Activated CD8-positive, alpha-beta memory T cell treated with anti-CD3 and anti-CD28 coated beads for 36 hours (primary cell): ENCODE measurements around the gene STK11. TPM values are rescaled to one million over a fixed set of nuclear protein-coding genes. Genes with fewer than 3 reads are reported as not detected.
"Not testable (repeated sequence)": the region's sequence is repeated elsewhere in the genome, so short reads cannot be mapped to it uniquely, and the experiment has no call there.

Experiments used
- CTCF ChIA-PET: fragments of 350-600 bp; sonication (Branson Sonifier 250); formaldehyde crosslinking; loops from one replicate; lab custom pipeline; 2021; ENCODE audit warnings: antibody characterized with exemption; lab: Charles Lee
- POLR2A ChIA-PET: fragments of 350-600 bp; sonication (Branson Sonifier 250); formaldehyde crosslinking; loops from one replicate; lab custom pipeline; 2021; ENCODE audit warnings: antibody characterized with exemption; lab: Charles Lee
- total RNA-seq, 2 experiments: library from RNA; stranded (reverse); gene quantifications; one replicate each; pipeline ENCODE4 v1.2.3, GENCODE V29; 2021

STK11 gene
- total RNA-seq, 2 experiments from 2014 or later: 58.7 to 62.5 TPM

DNA sequence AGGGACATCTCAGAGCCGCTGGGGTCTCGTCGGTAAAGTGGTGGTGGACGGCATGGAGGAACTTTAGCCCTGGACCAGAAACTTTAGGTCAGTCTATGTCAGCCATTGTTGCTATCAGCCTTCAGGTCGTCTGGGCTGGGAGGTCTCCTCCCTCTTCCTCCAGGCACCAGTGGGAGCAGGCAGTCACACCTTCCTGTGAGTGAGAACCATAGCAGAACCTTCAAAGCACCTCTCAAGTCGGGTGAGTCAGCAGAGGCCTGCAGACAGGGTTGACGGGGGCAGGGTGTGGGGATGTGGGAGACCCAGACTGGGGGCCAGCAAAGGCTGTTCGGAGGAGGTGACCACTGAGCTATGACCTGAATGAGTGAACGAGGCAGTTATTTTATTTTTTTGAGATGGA is 16.2 kb upstream of the STK11 start:
- ChIA-PET CTCF (interaction anchor here (0.5 to 6.1 kb wide), 2 partner anchors 58 to 295 kb away, joined by 3 to 46 read pairs; no protein-coding TSS in a partner anchor), POLR2A (no interaction called here)

DNA sequence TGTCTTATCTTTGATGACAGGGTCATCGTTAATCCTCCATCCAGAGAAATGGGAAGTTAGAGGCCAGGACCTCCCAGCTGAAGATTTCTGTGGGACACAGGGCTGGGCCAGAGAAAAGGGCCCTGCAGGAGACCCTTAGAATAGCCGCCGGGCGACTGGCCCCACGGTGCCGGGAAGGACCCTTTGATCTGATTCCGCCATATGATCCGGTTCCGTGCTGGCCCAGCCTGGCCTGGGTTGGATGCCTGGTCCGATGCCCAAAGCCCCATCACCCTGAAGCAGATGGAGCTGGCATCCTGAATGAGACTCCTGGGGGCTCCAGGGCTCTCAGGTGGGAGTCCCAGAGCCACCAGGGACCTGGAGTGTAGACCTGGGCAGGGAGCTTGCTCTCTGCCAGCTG is 6.0 kb upstream of the STK11 start:
- ChIA-PET CTCF (interaction anchor here (0.6 kb wide), 1 partner anchor 86 kb away, joined by 3 read pairs; no protein-coding TSS in a partner anchor), POLR2A (no interaction called here)

DNA sequence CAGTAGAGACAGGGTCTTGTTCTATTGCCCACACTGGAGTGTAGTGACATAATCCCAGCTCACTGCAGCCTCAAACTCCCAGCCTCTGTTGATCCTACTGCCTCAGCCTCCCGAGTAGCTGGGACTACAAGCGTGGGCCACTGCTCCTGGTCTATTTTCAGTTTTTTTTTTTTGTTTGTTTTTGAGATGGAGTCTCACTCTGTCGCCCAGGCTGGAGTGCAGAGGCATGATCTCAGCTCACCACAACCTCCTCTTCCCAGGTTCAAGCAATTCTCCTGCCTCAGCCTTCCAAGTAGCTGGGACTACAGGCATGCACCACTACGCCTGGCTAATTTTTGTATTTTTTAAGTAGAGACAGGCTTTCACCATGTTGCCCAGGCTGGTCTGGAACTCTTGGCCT is 5.0 kb upstream of the STK11 start:
- CTCF ChIA-PET, POLR2A ChIA-PET: not testable (repeated sequence)

DNA sequence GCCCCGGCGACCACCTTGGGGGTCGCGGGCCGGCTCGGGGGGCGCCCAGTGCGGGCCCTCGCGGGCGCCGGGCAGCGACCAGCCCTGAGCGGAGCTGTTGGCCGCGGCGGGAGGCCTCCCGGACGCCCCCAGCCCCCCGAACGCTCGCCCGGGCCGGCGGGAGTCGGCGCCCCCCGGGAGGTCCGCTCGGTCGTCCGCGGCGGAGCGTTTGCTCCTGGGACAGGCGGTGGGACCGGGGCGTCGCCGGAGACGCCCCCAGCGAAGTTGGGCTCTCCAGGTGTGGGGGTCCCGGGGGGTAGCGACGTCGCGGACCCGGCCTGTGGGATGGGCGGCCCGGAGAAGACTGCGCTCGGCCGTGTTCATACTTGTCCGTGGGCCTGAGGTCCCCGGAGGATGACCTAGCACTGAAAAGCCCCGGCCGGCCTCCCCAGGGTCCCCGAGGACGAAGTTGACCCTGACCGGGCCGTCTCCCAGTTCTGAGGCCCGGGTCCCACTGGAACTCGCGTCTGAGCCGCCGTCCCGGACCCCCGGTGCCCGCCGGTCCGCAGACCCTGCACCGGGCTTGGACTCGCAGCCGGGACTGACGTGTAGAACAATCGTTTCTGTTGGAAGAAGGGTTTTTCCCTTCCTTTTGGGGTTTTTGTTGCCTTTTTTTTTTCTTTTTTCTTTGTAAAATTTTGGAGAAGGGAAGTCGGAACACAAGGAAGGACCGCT is 729 bp downstream of the STK11 start:
- CTCF ChIA-PET: interaction anchor here (0.7 kb wide), 1 partner anchor 166 kb away, joined by 3 read pairs; no protein-coding TSS in a partner anchor
- POLR2A ChIA-PET: interaction anchor here (0.5 to 1.2 kb wide), 2 partner anchors 12 to 74 kb away, joined by 4 read pairs; no protein-coding TSS in a partner anchor

DNA sequence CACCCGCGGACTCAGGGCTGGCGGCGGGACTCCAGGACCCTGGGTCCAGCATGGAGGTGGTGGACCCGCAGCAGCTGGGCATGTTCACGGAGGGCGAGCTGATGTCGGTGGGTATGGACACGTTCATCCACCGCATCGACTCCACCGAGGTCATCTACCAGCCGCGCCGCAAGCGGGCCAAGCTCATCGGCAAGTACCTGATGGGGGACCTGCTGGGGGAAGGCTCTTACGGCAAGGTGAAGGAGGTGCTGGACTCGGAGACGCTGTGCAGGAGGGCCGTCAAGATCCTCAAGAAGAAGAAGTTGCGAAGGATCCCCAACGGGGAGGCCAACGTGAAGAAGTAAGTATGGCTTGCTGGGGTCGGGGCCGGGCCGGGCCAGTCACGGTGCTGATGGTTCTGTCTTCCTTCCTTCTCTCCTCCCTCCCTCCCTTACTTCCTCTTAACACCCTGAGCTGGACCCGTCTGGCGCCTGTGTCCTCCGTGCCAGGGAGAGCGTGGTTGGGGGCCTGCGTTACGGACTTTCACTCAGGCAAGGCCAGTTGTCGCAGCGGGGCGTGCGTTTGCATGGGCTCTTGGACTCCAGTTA is 1.4 kb downstream of the STK11 start:
- ChIA-PET POLR2A (interaction anchor here (0.5 to 1.2 kb wide), 2 partner anchors 12 to 74 kb away, joined by 4 read pairs; no protein-coding TSS in a partner anchor), CTCF (interaction anchor here (0.7 kb wide), 1 partner anchor 166 kb away, joined by 3 read pairs; no protein-coding TSS in a partner anchor)

DNA sequence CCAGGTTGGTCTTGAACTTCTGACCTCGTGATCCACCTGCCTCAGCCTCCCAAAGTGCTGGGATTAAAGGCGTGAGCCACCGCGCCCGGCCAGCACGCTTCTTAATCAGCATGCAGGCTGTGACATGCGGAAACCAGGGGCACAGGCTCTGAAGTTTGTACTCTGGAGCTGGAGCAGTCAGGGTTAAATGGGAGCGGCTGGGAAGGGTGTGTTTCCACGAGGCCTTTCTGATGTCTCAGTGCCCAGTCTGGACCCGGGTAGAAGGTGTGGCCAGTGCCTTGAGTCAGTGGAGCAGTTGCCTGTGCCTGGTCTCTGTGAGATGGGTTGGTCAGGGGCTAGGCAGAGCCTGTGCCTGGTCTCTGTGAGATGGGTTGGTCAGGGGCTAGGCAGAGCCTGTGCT is 3.3 kb downstream of the STK11 start:
- CTCF ChIA-PET: interaction anchor here (0.7 to 1.3 kb wide), 3 partner anchors 14 to 1185 kb away, joined by 3 to 5 read pairs (median 4); no protein-coding TSS in a partner anchor
- POLR2A ChIA-PET: not testable (repeated sequence)

DNA sequence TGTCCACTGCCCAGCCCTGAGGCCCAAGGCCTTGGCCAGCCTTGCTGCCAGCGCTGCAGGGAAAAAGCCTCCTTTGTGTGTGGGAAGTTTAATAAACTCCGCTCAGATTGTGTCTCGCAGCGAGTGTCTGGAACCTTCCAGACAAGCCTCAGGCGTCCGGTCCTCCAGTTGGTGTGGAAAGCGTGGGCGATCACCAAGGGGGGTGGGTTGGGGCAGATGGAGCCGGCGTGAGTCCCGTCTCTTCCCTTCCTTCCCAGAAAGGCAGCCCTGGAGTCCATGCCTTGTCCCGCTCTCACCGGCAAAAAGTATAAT is 4.6 kb downstream of the STK11 start:
- POLR2A ChIA-PET: no interaction called here

DNA sequence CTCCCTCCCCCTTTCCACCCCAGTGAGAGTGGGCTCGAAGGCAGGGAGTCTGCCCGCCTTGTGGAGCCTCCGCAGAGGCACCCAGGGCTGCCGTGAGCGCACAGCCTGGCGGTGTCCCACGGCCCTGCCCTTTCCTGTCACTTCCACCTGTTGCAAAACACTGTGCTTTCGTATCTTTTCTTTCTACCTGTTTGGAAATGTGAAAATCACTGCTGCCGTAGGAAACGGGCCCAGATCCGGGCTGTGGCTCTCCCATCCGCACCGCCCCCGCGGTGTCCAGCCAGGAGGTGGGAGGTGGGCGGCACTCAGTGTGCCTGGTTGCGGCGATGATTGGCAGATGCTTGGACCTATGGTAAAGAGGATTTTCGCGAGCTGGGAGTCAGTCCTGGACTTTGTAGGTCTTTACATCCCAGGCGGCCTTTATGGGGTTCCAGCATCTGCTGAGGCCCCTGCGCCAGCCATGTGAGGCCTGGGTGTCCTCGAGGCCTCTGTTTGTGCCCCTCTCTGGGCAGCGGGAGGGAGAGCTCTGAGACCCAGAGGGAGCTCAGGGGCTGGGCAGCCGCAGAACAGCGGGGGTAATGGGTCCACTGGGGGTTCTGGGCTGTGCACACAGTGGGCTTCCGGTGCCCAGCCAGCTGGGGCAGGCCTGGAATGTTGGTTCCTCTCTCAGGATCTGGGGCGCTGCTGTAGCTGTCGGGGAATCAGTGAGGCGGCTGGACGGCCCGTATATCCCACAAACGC is 6.1 kb downstream of the STK11 start:
- ChIA-PET CTCF (interaction anchor here (1.0 kb wide), 1 partner anchor 210 kb away, joined by 3 read pairs; no protein-coding TSS in a partner anchor), POLR2A (interaction anchor here (0.6 to 0.7 kb wide), 2 partner anchors 19 to 59 kb away, joined by 3 to 15 read pairs; no protein-coding TSS in a partner anchor)

More for the DNA sequence above, 4.6 kb downstream of the STK11 start:
- CTCF ChIA-PET: interaction anchor here (0.5 to 1.2 kb wide), 2 partner anchors 16 to 70 kb away, joined by 3 to 4 read pairs; no protein-coding TSS in a partner anchor

DNA sequence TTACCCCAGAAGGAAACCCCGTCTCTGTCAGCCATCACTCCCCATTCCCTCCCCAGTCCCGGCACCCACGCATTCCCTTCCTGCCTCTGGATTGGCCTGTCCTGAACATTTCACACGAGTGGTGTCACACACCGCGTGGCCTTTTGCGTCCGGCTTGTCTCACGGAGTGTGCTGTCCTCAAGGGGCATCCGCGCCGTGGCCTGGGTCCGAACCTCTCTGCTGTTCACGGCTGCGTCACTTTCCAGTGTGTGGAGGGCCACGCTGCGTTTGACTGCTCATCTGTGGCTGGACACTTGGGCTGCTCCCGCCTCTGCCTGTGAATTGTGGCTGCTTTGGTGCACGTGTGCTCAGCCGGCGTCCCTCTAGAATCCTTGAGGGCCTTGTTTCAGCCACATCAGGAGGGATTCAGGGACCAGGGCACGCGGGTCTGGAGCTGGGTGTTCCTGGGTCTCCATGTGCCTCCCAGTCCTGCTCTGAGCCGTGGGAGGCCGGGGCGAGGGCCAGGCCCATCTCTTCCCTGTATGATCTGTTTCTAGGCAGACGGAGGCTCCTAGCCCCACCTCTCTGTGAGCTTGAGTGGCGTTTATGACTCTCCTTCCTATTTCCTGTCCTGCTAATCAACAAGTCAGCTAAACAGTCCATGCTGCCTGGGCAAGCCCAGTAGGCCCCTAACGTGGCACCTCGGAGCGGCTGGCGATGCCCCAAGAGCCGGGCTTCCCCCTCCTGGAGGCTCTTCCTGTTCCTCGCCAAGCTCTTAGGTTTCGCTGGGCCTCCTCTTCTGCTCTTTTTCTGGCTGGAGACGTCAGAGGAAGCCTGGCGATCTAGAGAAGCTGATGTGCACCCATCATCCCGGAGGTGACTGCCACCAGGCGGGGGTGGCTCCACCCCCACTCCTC is 8.1 kb downstream of the STK11 start:
- CTCF ChIA-PET: interaction anchor here (0.5 to 1.9 kb wide), 3 partner anchors 31 to 149 kb away, joined by 3 to 5 read pairs (median 3); no protein-coding TSS in a partner anchor
- POLR2A ChIA-PET: interaction anchor here (0.6 kb wide), 1 partner anchor 135 kb away, joined by 3 read pairs; no protein-coding TSS in a partner anchor

DNA sequence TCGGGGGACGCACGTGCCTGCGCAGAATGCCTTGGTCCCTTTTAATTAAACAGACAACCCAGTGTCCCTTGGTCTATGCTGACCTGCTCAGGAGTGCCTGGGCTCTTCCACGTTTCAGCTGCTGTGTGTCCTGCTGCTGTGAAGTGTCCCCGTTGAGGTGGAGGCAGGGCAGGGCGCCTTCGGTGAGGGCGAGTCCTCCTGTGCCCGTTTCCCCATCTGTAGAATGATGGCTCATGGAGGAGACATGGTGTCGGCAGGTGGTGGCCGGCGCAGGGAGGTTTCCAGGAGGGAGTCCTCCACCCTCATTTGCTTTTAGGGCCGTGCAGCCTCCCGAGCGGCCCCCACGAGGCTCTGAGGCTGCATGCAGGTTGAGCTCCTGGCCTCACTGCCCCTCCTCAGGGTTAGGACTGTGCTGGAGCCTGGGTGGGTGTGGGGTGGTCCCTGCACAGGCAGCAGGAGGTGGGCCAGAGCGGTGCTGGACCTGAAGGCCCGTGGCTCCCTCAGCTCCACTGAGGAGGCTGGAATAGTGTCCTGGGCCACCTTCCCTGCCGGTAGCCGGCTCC is 8.8 kb downstream of the STK11 start:
- ChIA-PET POLR2A (interaction anchor here (0.6 kb wide), 1 partner anchor 135 kb away, joined by 3 read pairs; no protein-coding TSS in a partner anchor), CTCF (interaction anchor here (0.5 to 1.9 kb wide), 3 partner anchors 30 to 150 kb away, joined by 3 to 5 read pairs (median 3); no protein-coding TSS in a partner anchor)

DNA sequence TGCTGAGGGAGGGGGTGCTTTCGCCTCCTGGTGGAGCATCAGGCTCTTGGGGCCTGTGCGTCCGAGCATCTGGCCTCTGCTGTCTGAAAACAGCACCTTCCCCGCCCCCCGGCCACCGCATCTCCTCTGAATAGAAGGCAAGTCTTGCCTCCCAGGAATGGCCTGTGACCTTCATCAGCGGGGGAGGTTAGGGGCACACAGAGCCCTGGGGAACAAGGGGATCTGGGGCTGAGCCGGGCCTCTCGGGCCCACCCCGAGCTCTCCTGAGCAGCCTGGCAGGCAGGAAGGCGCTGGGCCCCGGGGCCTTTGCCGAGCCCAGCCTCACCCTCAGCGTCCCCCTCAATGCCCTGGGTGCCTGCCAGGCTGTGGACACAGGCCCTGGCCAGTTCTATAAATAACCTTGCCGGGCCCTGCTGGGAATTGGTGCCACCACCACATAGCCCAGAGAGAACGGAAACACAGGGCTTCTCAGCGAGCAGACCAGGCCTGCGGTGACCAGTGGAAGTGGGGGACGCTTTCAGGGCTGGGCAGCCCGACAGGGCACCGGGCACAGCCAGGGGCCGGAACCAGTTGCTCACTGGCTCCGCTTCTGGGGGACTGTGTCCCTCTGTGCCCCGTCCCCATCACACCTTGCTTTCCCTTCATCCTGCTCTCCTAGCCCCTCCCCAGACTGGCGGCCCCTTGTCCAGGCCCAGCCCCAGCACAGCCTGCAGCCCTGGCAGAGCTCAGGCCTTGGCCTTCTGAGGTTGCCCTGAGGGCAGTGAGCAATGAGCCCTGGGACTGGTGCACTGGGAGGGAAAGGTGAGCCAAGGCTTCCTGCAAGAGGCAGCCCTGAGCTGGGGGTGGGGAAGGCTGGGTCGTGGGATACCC is 9.5 kb downstream of the STK11 start:
- ChIA-PET POLR2A (no interaction called here), CTCF (interaction anchor here (0.6 to 1.9 kb wide), 3 partner anchors 23 to 214 kb away, joined by 3 to 5 read pairs (median 4); no protein-coding TSS in a partner anchor)

DNA sequence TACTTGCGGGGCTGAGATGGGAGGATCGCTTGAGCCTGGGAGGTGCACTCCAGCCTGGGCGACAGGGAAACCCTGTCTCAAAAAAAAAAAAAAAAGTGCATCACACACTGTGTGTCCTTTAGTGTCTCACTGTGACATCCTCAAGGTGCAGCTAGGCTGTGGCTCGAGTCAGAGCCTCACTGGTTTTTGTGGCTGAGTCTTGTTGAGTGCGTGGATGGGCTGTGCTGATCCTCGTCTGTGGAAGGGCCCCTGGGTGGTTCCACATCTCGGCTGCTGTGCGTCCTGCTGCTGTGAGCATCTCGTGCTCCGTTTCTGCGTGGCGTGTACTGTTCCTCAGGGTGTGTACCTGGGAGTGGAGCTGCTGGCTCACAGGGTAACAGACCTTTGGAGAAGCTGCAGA is 11.2 kb downstream of the STK11 start:
- ChIA-PET CTCF (interaction anchor here (0.7 to 1.3 kb wide), 4 partner anchors 18 to 170 kb away, joined by 3 to 4 read pairs (median 3); no protein-coding TSS in a partner anchor), POLR2A (no interaction called here)

DNA sequence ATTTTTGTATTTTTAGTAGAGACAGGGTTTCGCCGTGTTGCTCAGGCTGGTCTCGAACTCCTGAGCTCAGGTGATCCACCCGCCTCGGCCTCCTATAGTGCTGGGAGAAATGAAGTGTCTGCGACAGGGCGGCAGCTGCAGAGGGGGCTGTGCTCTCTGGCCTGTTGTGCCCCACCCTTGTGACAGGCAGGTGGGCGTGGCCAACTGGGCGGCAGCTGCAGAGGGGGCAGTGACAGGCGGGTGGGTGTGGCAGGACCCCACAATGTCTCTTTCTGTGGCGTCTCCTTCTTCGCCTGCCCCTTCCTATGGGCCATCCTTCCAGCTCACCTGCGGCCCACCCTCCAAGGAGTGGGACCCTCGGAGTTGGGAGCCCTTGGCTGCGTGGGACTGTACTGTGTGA is 11.8 kb downstream of the STK11 start:
- ChIA-PET POLR2A (no interaction called here), CTCF (interaction anchor here (0.7 to 1.4 kb wide), 5 partner anchors 17 to 169 kb away, joined by 3 to 4 read pairs (median 3); partner anchors contain the start of gene ATP5F1D)

DNA sequence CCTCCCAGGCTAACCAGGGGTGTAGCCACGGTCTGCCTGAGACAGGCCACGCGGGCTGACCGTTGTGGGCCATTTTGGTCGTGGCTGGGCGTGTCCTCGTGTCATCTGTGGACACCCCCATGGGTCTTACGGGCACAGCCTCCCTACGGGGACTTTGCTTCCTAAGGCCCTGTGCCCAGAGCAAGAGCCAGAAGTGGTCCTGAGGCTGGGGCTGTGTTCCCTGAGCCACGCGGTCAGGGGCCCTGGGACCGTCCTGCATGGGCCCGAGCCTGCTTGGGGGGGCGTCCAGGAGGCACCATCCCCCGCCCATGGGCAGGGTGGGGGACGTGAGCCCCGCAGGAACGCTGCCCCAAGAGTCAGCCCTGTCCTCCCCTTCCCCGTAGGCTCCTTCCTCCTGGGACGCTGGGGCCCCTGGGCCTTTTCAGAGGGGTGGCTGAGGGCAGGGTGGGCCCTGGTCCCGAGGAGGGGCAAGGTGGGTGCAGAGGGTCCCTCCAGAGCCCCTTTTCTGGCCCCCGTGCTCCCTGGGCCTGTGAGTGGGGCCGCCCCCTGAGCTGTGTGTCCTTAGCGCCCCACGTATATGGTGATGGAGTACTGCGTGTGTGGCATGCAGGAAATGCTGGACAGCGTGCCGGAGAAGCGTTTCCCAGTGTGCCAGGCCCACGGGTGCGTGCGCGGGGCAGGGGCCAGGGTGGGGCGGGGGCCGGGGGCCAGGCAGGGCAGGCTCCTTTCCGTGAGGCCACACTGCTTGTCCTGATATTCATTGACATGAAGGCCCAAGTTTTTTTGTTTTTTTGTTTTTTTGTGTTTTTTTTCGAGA is 13.4 kb downstream of the STK11 start:
- ChIA-PET POLR2A (no interaction called here), CTCF (interaction anchor here (0.7 to 1.4 kb wide), 2 partner anchors 23 to 952 kb away, joined by 3 read pairs; partner anchors contain the start of gene ATP5F1D)

DNA sequence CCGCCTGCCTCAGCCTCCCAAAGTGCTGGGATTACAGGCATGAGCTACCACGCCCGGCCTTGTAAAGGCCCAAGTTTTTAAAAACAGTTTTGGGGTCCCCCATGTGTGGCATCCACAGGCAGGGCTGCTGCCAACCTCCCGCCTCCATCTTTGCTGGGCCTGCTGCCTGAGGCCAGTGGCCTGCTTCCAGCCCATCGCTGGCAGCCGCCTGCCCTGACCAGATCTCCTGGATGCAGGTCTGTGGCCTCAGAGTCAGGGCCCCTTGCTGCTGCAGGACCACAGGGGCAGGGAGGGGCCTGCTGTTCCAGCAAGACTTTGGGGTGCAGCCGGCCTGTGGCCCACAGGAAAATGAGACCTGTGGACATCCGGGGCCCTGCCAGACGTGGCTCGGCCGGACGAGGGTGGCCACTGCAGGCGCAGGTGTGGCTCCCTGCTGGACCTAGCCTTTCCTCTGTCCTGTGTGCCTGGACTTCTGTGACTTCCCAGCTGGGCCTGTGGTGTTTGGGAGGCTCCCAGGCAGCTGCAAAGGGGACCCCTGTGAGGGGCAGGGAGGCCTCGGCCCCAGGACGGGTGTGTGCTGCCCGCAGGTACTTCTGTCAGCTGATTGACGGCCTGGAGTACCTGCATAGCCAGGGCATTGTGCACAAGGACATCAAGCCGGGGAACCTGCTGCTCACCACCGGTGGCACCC is 14.4 kb downstream of the STK11 start:
- ChIA-PET POLR2A (no interaction called here), CTCF (no interaction called here)
